Measurements from ENCODE around the gene LTV1. TPM values are rescaled to one million over a fixed set of nuclear protein-coding genes. Genes with fewer than 3 reads are reported as not detected.

LTV1 gene
- total and polyA plus RNA-seq, 9 of the 15 experiments (the other 6 are each of a cell fraction or from before 2014, with no cell fraction given): 57.9 to 162 (median 119) TPM

- TF ChIP-seq, protein P1, sequence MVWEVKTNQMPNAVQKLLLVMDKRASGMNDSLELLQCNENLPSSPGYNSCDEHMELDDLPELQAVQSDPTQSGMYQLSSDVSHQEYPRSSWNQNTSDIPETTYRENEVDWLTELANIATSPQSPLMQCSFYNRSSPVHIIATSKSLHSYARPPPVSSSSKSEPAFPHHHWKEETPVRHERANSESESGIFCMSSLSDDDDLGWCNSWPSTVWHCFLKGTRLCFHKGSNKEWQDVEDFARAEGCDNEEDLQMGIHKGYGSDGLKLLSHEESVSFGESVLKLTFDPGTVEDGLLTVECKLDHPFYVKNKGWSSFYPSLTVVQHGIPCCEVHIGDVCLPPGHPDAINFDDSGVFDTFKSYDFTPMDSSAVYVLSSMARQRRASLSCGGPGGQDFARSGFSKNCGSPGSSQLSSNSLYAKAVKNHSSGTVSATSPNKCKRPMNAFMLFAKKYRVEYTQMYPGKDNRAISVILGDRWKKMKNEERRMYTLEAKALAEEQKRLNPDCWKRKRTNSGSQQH (CRISPR knock-in tag; IDR thresholded peaks at IDR 0.05): no peak
- TF ChIP-seq, protein P2, sequence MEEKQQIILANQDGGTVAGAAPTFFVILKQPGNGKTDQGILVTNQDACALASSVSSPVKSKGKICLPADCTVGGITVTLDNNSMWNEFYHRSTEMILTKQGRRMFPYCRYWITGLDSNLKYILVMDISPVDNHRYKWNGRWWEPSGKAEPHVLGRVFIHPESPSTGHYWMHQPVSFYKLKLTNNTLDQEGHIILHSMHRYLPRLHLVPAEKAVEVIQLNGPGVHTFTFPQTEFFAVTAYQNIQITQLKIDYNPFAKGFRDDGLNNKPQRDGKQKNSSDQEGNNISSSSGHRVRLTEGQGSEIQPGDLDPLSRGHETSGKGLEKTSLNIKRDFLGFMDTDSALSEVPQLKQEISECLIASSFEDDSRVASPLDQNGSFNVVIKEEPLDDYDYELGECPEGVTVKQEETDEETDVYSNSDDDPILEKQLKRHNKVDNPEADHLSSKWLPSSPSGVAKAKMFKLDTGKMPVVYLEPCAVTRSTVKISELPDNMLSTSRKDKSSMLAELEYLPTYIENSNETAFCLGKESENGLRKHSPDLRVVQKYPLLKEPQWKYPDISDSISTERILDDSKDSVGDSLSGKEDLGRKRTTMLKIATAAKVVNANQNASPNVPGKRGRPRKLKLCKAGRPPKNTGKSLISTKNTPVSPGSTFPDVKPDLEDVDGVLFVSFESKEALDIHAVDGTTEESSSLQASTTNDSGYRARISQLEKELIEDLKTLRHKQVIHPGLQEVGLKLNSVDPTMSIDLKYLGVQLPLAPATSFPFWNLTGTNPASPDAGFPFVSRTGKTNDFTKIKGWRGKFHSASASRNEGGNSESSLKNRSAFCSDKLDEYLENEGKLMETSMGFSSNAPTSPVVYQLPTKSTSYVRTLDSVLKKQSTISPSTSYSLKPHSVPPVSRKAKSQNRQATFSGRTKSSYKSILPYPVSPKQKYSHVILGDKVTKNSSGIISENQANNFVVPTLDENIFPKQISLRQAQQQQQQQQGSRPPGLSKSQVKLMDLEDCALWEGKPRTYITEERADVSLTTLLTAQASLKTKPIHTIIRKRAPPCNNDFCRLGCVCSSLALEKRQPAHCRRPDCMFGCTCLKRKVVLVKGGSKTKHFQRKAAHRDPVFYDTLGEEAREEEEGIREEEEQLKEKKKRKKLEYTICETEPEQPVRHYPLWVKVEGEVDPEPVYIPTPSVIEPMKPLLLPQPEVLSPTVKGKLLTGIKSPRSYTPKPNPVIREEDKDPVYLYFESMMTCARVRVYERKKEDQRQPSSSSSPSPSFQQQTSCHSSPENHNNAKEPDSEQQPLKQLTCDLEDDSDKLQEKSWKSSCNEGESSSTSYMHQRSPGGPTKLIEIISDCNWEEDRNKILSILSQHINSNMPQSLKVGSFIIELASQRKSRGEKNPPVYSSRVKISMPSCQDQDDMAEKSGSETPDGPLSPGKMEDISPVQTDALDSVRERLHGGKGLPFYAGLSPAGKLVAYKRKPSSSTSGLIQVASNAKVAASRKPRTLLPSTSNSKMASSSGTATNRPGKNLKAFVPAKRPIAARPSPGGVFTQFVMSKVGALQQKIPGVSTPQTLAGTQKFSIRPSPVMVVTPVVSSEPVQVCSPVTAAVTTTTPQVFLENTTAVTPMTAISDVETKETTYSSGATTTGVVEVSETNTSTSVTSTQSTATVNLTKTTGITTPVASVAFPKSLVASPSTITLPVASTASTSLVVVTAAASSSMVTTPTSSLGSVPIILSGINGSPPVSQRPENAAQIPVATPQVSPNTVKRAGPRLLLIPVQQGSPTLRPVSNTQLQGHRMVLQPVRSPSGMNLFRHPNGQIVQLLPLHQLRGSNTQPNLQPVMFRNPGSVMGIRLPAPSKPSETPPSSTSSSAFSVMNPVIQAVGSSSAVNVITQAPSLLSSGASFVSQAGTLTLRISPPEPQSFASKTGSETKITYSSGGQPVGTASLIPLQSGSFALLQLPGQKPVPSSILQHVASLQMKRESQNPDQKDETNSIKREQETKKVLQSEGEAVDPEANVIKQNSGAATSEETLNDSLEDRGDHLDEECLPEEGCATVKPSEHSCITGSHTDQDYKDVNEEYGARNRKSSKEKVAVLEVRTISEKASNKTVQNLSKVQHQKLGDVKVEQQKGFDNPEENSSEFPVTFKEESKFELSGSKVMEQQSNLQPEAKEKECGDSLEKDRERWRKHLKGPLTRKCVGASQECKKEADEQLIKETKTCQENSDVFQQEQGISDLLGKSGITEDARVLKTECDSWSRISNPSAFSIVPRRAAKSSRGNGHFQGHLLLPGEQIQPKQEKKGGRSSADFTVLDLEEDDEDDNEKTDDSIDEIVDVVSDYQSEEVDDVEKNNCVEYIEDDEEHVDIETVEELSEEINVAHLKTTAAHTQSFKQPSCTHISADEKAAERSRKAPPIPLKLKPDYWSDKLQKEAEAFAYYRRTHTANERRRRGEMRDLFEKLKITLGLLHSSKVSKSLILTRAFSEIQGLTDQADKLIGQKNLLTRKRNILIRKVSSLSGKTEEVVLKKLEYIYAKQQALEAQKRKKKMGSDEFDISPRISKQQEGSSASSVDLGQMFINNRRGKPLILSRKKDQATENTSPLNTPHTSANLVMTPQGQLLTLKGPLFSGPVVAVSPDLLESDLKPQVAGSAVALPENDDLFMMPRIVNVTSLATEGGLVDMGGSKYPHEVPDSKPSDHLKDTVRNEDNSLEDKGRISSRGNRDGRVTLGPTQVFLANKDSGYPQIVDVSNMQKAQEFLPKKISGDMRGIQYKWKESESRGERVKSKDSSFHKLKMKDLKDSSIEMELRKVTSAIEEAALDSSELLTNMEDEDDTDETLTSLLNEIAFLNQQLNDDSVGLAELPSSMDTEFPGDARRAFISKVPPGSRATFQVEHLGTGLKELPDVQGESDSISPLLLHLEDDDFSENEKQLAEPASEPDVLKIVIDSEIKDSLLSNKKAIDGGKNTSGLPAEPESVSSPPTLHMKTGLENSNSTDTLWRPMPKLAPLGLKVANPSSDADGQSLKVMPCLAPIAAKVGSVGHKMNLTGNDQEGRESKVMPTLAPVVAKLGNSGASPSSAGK (IDR thresholded peaks at IDR 0.05): no peak
- TF ChIP-seq SNIP1 (IDR thresholded peaks at IDR 0.05; ENCODE audit: low read depth): no peak
- TF ChIP-seq ZNF398 (CRISPR knock-in tag; IDR thresholded peaks at IDR 0.05): no peak
- TF ChIP-seq, protein P3, sequence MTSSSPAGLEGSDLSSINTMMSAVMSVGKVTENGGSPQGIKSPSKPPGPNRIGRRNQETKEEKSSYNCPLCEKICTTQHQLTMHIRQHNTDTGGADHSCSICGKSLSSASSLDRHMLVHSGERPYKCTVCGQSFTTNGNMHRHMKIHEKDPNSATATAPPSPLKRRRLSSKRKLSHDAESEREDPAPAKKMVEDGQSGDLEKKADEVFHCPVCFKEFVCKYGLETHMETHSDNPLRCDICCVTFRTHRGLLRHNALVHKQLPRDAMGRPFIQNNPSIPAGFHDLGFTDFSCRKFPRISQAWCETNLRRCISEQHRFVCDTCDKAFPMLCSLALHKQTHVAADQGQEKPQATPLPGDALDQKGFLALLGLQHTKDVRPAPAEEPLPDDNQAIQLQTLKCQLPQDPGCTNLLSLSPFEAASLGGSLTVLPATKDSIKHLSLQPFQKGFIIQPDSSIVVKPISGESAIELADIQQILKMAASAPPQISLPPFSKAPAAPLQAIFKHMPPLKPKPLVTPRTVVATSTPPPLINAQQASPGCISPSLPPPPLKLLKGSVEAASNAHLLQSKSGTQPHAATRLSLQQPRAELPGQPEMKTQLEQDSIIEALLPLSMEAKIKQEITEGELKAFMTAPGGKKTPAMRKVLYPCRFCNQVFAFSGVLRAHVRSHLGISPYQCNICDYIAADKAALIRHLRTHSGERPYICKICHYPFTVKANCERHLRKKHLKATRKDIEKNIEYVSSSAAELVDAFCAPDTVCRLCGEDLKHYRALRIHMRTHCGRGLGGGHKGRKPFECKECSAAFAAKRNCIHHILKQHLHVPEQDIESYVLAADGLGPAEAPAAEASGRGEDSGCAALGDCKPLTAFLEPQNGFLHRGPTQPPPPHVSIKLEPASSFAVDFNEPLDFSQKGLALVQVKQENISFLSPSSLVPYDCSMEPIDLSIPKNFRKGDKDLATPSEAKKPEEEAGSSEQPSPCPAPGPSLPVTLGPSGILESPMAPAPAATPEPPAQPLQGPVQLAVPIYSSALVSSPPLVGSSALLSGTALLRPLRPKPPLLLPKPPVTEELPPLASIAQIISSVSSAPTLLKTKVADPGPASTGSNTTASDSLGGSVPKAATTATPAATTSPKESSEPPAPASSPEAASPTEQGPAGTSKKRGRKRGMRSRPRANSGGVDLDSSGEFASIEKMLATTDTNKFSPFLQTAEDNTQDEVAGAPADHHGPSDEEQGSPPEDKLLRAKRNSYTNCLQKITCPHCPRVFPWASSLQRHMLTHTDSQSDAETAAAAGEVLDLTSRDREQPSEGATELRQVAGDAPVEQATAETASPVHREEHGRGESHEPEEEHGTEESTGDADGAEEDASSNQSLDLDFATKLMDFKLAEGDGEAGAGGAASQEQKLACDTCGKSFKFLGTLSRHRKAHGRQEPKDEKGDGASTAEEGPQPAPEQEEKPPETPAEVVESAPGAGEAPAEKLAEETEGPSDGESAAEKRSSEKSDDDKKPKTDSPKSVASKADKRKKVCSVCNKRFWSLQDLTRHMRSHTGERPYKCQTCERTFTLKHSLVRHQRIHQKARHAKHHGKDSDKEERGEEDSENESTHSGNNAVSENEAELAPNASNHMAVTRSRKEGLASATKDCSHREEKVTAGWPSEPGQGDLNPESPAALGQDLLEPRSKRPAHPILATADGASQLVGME (CRISPR knock-in tag; IDR thresholded peaks at IDR 0.05): no peak
These were observed 39.2 kb upstream of the LTV1 start (continued) for GRCh38 chr6:143803769-143804568.
